ENCODE measurements around the gene CACNA2D4. TPM values are rescaled to one million over a fixed set of nuclear protein-coding genes. Genes with fewer than 3 reads are reported as not detected.
A peak's percentile ranks its signal among the peaks of the same experiment; 100 is the strongest.

Gene CACNA2D4
- total RNA-seq, 1 donor from 2014 or later, result not detected

DNA sequence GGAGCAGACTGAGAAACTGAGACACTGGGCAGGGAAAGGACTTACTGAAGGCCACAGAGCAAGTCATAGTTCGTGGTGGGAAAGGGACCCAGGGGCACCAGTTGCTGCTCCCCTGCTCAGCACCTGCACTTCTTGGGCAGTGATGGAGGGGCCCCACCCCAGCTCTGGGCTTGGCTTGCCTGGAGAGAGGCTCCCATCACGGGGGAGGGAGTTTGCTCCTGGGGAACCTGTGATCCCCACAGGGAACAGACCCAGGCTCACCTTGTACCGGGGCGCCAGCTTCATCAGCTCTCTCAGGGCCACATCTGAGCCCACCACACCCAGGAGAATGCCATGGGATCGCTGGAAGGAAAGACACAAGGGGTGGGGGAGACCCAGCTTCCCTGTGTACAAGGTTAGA lies 39.8 kb downstream of the CACNA2D4 start:
- Mint-ChIP-seq H3K9me3 (ENCODE audit: unreplicated experiment) (no peaks in the 10 kb centered on the region), H3K36me3 (ENCODE audit: unreplicated experiment) (no peaks in the 10 kb centered on the region), H3K4me1 (ENCODE audit: unreplicated experiment) (no peaks in the 10 kb centered on the region), H3K4me3 (ENCODE audit: unreplicated experiment) (no peak overlapping the region), H3K27ac (ENCODE audit: unreplicated experiment) (no peak overlapping the region), H3K27me3 (ENCODE audit: unreplicated experiment) (peaks cover 61% of the 10 kb centered on the region)
- DNase-seq (ENCODE audit: extremely low spot score, unreplicated experiment), result peak; percentile 59
- no peak for TF ChIP-seq CTCF (IDR thresholded peaks at IDR 0.05)

DNA sequence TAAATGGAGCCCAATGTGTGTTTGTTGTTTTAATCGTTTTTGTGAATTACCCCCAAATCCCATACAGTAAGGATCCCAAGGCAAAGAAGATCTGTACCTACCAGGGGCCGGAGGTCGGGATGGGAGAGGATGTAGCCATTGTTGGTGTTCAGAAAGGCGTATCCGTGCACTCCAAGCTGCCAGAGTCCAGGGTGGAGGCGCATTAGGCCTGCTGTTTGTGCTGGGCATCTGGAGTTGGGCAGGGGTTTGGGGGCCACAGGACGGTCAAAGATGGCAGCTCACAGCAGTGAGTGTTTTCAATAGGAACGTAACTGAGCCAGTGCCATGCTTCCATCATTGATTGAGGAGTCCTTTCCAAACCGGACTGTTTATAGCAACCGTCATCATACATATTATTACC lies 40.2 kb downstream of the CACNA2D4 start:
- H3K27ac Mint-ChIP-seq (ENCODE audit: unreplicated experiment), result no peak overlapping the region
- no peak for TF ChIP-seq CTCF (IDR thresholded peaks at IDR 0.05)
- H3K27me3 Mint-ChIP-seq (ENCODE audit: unreplicated experiment), result peaks cover 59% of the 10 kb centered on the region
- H3K4me1 Mint-ChIP-seq (ENCODE audit: unreplicated experiment), result no peaks in the 10 kb centered on the region
- H3K36me3 Mint-ChIP-seq (ENCODE audit: unreplicated experiment), result no peaks in the 10 kb centered on the region
- H3K4me3 Mint-ChIP-seq (ENCODE audit: unreplicated experiment), result no peak overlapping the region
- peak; percentile 65 for DNase-seq (ENCODE audit: extremely low spot score, unreplicated experiment)
- no peaks in the 10 kb centered on the region for H3K9me3 Mint-ChIP-seq (ENCODE audit: unreplicated experiment)

DNA sequence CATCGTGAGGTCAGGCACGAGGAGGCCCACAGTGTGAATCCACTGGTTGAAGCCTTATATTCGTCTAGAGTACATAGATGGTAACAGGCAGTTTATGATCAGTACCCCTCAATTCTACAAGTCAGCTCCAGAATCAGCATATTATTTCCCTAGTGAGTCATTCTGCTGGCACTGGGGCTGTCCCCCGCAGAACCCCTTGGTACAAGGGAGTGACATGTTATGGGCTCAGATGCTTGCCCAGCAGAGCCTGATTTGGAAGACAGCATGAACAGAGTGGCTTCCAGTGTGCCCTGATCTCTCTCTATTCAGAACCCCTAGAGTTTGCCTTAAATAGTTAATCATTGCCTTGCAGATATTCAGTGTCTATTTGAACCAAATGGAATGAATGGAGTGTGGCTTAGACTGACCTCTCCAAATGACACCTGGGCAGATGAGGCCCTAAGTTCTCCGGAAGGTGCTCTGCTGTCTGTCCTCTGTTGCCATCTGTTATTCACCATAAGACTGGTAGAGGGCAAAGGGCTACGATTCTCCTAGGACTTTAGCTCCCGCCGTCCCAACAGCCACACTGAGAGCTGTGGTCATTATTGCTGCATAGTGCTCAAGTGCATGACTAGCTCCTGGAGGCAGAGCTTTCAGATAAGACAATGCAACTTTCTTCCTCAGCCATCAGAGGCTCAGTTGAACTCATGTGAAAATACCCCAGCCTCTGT lies 41.1 kb downstream of the CACNA2D4 start:
- no peak for DNase-seq (ENCODE audit: extremely low spot score, unreplicated experiment)
- Mint-ChIP-seq H3K27ac (ENCODE audit: unreplicated experiment) (no peak overlapping the region), H3K4me3 (ENCODE audit: unreplicated experiment) (no peak overlapping the region), H3K27me3 (ENCODE audit: unreplicated experiment) (peaks cover 61% of the 10 kb centered on the region), H3K36me3 (ENCODE audit: unreplicated experiment) (no peaks in the 10 kb centered on the region), H3K9me3 (ENCODE audit: unreplicated experiment) (no peaks in the 10 kb centered on the region), H3K4me1 (ENCODE audit: unreplicated experiment) (no peaks in the 10 kb centered on the region)
- no peak for TF ChIP-seq CTCF (IDR thresholded peaks at IDR 0.05)

GRCh38 chr12:1876086-1876485 lies 42.4 kb downstream of the CACNA2D4 start:
- no peaks in the 10 kb centered on the region for H3K4me1 Mint-ChIP-seq (ENCODE audit: unreplicated experiment)
- H3K4me3 Mint-ChIP-seq (ENCODE audit: unreplicated experiment), result no peak overlapping the region
- no peak for TF ChIP-seq CTCF (IDR thresholded peaks at IDR 0.05)
- H3K9me3 Mint-ChIP-seq (ENCODE audit: unreplicated experiment), result no peaks in the 10 kb centered on the region
- H3K27ac Mint-ChIP-seq (ENCODE audit: unreplicated experiment), result no peak overlapping the region
- H3K36me3 Mint-ChIP-seq (ENCODE audit: unreplicated experiment), result no peaks in the 10 kb centered on the region
- no peak for DNase-seq (ENCODE audit: extremely low spot score, unreplicated experiment)
- H3K27me3 Mint-ChIP-seq (ENCODE audit: unreplicated experiment), result peaks cover 56% of the 10 kb centered on the region

GRCh38 chr12:1875608-1876007 lies 42.8 kb downstream of the CACNA2D4 start:
- Mint-ChIP-seq H3K27me3 (ENCODE audit: unreplicated experiment) (peaks cover 57% of the 10 kb centered on the region), H3K27ac (ENCODE audit: unreplicated experiment) (no peak overlapping the region)

More at GRCh38 chr12:1875608-1876007, 42.8 kb downstream of the CACNA2D4 start:
- peak; percentile 53 for DNase-seq (ENCODE audit: extremely low spot score, unreplicated experiment)
- Mint-ChIP-seq H3K4me1 (ENCODE audit: unreplicated experiment) (no peaks in the 10 kb centered on the region), H3K9me3 (ENCODE audit: unreplicated experiment) (no peaks in the 10 kb centered on the region), H3K4me3 (ENCODE audit: unreplicated experiment) (no peak overlapping the region), H3K36me3 (ENCODE audit: unreplicated experiment) (no peaks in the 10 kb centered on the region)
- TF ChIP-seq CTCF (IDR thresholded peaks at IDR 0.05), result no peak

Measured in osteocyte (in vitro differentiated cells).